Activated CD4-positive, CD25-positive, alpha-beta regulatory T cell treated with anti-CD3 and anti-CD28 coated beads, Interleukin-2, amount 50 U/mL, for 16 hours (primary cell): ENCODE data around the gene CRISP1.
"Not testable (repeated sequence)": the region's sequence is repeated elsewhere in the genome, so short reads cannot be mapped to it uniquely, and the experiment has no call there.

ENCODE experiments used
- DNase-seq: peaks from one replicate; pipeline ENCODE4 v3.0.0-alpha.2; 2020; ENCODE audit warnings: low read depth, low spot score

The CRISP1 gene

DNA sequence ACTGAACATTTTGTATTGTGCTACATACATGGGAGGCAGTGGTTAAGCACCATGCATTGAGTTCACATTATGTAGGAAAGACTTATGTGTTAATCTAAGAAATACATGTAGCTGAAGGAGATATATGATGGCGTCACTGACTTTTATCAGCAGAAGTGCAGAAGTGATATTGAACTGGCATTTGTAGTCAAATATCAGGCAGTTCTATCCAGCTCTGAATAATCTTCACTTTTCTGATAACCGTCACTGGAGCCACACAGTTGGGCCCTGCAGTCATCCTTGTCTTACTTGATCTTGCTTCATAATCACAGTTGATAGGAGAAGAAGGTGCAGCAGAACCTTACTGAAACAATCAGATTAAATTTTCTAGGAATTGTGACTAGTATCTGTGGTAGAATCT lies 26.4 kb downstream of the CRISP1 start:
- no peak for DNase-seq

DNA sequence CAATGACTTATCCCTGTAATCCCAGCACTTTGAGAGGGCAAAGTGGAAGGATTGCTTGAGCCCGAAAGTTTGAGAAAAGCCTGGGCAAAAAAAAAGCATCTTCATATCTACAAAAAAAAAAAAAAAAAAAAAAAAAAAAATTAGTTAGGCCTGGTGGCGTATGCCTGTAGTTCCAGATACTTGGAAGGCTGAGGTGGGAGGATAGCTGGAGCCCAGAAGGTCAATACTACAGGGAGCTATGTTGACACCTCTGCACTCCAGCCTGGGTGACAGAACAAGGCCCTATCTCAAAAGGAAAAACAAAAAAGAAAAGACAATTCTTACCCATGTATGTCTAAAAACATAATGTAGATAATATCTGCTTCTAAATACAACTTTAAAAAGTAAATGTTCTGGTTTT lies 27.2 kb downstream of the CRISP1 start:
- DNase-seq: no peak

DNA sequence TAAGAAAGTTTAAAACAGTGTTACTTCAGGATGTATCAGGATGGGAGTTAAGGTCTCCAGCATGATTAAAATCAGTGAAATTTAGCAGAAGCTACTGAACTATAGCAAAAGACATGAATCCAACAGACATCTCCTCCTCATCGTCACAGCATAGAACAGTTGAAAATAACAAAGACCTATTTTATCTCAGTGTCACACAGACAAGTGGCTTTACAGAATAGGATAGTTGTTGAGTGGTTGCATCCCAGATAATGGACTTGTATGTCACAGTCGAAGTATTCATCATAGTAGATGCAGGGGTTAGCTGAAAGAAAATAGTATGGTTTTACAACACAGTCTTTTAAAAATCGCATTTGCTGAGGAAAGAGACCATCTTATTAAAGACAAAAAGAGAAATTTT lies 31.2 kb downstream of the CRISP1 start:
- no peak for DNase-seq

DNA sequence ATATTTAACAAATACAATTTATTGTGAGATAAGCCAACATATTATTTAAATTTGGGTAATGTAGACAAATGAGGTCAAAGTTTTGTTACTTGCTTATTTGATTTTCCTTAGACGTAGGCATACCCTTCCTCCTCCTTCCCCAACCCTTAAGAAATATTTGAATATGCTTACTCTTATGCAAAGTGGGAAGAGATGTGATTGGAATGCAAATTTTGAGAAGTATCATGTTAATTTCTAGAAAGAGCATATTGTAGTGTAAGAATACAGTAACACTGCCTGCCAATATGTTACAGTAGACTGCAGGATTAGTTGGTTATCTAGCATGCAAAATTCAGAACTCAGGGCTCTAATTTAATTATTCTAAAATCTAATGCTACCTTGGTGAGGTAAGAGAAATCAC lies 32.9 kb downstream of the CRISP1 start:
- DNase-seq: no peak

DNA sequence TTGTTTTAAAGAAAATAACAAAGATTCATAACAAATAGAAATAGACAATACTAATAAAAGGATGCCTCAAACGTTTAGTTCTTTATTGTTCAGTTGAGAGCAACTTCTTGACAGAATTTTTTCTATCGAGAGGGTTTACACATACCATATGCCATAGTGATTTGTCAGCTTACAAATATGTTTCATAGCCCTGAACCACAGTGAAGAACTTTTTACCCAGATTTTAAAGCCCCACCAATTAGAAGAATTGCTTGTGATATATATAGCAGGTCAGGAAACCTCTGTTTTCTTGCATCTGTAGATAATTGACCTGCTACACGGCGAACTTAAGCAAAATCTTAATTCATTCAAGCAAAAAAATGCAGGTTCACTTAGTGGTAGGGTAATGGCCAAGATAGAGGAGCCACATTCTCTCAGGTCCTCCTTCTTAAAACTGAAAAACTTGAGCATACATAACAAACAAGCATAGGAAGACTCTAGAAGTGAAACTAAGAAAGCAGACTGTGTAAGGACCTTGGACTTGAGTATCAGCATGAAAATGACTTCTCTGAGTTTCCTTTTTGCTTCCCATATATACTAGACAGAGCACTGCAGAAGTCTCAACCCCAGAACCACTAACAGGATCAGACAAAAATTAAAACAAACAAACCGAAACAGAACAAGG lies 39.5 kb downstream of the CRISP1 start:
- DNase-seq: no peak

DNA sequence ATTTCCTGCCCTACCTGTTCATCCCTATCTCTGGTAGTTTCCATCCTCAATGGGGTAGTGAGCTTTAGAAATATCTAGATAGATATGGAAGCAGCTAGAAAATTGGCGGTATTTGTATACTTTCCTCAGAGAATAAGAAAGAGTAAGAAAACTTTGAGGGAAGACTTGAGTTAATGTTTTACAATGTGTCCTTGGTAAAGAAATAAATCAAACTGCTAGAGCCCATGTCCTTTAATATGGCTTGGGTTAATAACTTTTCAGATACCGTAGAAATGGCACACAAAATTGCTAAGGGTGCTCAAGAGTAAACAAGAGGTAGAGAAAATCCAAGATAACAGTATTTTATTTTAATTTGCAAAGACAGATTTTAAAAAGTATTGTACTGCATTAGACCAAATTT lies 51.2 kb downstream of the CRISP1 start:
- no peak for DNase-seq

- no peak for DNase-seq
Observed at GRCh38 chr6:49813248-49813647, 53.1 kb downstream of the CRISP1 start.

GRCh38 chr6:49806145-49806544 lies 60.2 kb downstream of the CRISP1 start:
- DNase-seq: no peak

- no peak for DNase-seq
Observed at GRCh38 chr6:49805246-49805645, 61.1 kb downstream of the CRISP1 start.

DNA sequence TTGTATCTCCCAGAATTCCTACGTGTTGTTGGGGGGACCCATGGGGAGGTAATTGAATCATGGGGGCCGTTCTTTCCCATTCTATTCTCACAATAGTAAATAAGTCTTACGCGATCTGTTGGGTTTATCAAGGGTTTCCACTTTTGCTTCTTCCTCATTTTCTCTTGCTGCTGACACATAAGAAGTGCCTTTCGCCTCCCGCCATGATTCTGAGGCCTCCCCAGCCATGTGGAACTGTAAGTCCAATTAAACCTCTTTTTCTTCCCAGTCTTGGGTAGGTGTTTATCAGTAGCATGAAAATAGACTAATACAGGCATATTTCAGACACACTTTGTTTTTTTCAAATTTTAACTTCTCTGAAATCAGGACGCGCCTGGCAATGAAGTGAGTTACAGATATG lies 64.8 kb downstream of the CRISP1 start:
- DNase-seq: no peak

GRCh38 chr6:49799090-49799489 lies 67.2 kb downstream of the CRISP1 start:
- no peak for DNase-seq

- not testable (repeated sequence) for DNase-seq
Observed at GRCh38 chr6:49796842-49797455, 69.4 kb downstream of the CRISP1 start.

DNA sequence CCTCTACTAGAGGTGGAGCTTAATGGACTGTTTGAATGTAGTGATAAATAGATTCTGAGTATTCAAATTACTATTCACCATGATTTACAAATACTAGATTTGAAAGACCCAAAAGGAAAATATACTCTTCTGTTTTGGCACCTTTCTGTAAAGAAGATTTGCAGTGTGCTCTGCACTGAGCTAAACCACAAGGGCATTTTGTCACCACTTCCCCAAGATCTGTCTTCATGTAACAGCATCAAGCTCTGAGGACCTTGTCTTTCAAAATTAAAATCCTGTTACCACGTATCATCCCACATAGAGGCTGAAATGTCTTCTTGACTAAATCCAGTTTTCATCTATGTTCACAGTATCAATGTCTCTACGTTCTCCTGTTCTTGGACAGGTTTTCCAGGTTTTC lies 76.0 kb downstream of the CRISP1 start:
- no peak for DNase-seq

- no peak for DNase-seq
Observed at GRCh38 chr6:49787176-49787575, 79.2 kb downstream of the CRISP1 start, which contains the start of gene PGK2. TSS of gene PGK2 (minus strand) at chr6:49787285. CDS start at chr6:49787187, 98 bp downstream.

DNA sequence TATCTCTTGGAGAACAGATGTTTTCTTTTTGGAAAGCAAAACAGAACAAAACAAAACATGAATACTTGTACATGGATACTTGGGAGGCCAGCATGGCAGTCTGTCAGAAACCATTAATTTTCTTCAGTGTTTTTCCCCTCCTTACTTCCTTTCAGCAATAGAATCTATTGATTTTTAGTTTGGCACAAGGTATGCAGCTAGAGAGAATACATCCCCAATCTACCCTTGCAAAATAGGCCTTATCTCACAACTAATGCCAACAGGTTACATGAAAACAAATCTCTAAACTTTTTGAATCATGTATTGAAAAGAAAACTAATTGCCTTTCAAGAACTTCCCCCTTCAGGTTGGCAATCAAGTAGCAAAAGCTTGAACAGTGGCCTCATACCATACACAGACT lies 82.1 kb downstream of the CRISP1 start:
- no peak for DNase-seq
